ENCODE data around the gene NHSL1.

- TF ChIP-seq CTCF (IDR thresholded peaks at IDR 0.05): no peak
- no peak for TF ChIP-seq POLR2A (IDR thresholded peaks at IDR 0.05)
- no peak for TF ChIP-seq POLR2AphosphoS5 (IDR thresholded peaks at IDR 0.05)
These were observed 28.3 kb upstream of the NHSL1 start for GRCh38 chr6:138527411-138528088.

Data from prostate gland (tissue), 2 donors.